ENCODE data around the gene AFG1L.
A peak's percentile ranks its signal among the peaks of the same experiment; 100 is the strongest.

The AFG1L gene

GRCh38 chr6:108453601-108454185 is 158.8 kb downstream of the AFG1L start:
- DNase-seq (ENCODE audit: low spot score): no peak

GRCh38 chr6:108454356-108454755 is 159.5 kb downstream of the AFG1L start:
- DNase-seq (ENCODE audit: low spot score): peak; percentile 10

- DNase-seq (ENCODE audit: low spot score): no peak
These were observed 160.8 kb downstream of the AFG1L start for GRCh38 chr6:108455688-108456087.

GRCh38 chr6:108463784-108464183 is 168.9 kb downstream of the AFG1L start:
- no peak for DNase-seq (ENCODE audit: low spot score)

- DNase-seq (ENCODE audit: low spot score): no peak
These were observed 169.7 kb downstream of the AFG1L start for GRCh38 chr6:108464418-108465097.

GRCh38 chr6:108465098-108465495 is 170.2 kb downstream of the AFG1L start:
- no peak for DNase-seq (ENCODE audit: low spot score)

- DNase-seq (ENCODE audit: low spot score): no peak
These were observed 173.5 kb downstream of the AFG1L start for GRCh38 chr6:108468346-108468745.

- DNase-seq (ENCODE audit: low spot score): no peak
These were observed 174.5 kb downstream of the AFG1L start for GRCh38 chr6:108469316-108469715.

- no peak for DNase-seq (ENCODE audit: low spot score)
These were observed 178.3 kb downstream of the AFG1L start for GRCh38 chr6:108473197-108473596.

- no peak for DNase-seq (ENCODE audit: low spot score)
These were observed 181.5 kb downstream of the AFG1L start for GRCh38 chr6:108476376-108476775.

GRCh38 chr6:108476847-108477430 is 182.1 kb downstream of the AFG1L start:
- DNase-seq (ENCODE audit: low spot score): no peak

GRCh38 chr6:108482559-108482958 is 187.7 kb downstream of the AFG1L start:
- no peak for DNase-seq (ENCODE audit: low spot score)

GRCh38 chr6:108484016-108484415 is 189.2 kb downstream of the AFG1L start:
- DNase-seq (ENCODE audit: low spot score): no peak

- no peak for DNase-seq (ENCODE audit: low spot score)
These were observed 194.8 kb downstream of the AFG1L start for GRCh38 chr6:108489699-108490098.

GRCh38 chr6:108492131-108492766 is 197.4 kb downstream of the AFG1L start:
- peak; percentile 44 for DNase-seq (ENCODE audit: low spot score)

- DNase-seq (ENCODE audit: low spot score): no peak
These were observed 199.6 kb downstream of the AFG1L start for GRCh38 chr6:108494434-108494833.

- peak; percentile 49 for DNase-seq (ENCODE audit: low spot score)
These were observed 203.0 kb downstream of the AFG1L start for GRCh38 chr6:108497883-108498282.

GRCh38 chr6:108501559-108501958 is 206.7 kb downstream of the AFG1L start:
- no peak for DNase-seq (ENCODE audit: low spot score)

GRCh38 chr6:108502832-108503231 is 208.0 kb downstream of the AFG1L start:
- no peak for DNase-seq (ENCODE audit: low spot score)

- DNase-seq (ENCODE audit: low spot score): no peak
These were observed 212.5 kb downstream of the AFG1L start for GRCh38 chr6:108507316-108507715.

- DNase-seq (ENCODE audit: low spot score): no peak
These were observed 215.8 kb downstream of the AFG1L start for GRCh38 chr6:108510461-108511319.
